HG03439 (cell line): ENCODE measurements around the gene DIO3.

Experiments
- ATAC-seq: cut with Tn5 transposase; IDR thresholded peaks from one replicate; pipeline ENCODE4 v1.9.1; 2021; ENCODE audit warnings: mild to moderate bottlenecking, moderate library complexity; ENCODE audit not compliant: unreplicated experiment

Gene DIO3

DNA sequence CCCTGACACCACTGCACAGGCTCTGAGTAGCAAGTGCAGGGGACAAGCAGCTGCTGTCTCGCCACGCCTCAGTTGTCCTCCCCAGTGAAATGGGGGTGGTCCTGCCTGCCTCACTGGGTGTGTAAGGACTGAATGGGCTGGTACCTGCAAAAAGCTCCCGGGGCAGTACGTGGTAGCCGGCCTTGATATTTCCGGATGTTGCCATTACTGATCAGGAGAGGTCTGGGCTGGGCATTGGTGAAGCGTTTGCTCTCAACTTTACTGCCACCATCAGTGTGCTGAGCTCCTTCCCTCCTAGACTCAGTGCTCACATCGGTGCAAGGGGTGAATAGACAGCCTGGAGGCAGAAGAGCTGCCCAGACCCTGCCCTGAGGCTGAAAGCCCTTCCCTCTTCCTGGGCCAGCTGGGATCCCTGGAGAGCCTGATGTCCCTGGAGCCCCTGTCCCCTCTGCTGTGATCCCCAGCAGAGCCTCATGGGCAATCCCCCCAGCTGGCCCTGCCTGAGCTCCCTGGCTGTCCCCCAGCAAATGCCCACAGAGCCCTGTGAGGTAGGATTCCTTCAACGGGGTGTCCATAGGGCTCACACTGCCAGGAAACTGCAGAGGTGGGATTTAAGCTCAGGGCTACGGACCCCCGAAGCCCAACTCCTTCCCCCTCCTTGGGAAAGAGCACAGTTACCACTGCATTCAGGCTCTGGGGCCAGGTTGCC, 18.2 kb downstream of the DIO3 start:
- ATAC-seq, result no peak

DNA sequence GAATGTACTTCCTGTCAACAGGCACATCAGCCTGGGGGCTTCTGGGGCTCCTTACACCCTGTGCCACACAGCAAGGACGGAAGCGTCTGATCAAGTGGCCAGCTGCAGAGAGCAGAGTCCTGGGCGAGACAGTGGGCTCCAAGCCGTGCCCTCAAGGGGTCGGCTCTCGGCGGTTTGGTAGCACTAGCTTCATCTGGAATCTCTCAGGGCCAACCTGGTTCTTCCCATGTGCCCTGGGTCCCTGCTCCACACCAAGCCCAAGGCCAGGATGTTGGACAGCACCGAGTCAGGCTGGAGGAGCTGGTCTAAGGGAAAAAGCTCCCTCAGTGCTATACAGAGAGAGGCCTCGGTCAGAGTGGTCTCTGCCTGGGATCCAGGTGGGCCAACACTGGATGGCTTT, 20.5 kb downstream of the DIO3 start:
- ATAC-seq, result no peak

DNA sequence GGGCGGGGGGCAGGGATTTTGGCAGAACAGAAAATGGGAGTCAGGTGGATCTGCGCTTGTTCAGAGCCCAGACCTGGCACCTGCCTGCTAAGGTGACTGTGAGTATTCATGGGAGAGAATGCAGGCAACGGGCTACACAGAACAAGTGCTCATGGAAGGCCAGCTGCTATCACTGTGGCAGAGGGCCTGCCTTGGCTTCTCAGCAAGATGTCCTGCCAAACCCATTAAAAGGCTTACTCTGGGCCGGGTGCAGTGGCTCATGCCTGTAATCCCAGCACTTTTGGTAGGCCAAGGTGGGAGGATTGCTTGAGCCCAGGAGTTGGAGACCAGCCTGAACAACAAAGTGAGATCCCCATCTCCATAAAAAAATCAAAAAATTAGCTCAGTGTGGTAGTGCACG, 21.0 kb downstream of the DIO3 start:
- ATAC-seq, result no peak

DNA sequence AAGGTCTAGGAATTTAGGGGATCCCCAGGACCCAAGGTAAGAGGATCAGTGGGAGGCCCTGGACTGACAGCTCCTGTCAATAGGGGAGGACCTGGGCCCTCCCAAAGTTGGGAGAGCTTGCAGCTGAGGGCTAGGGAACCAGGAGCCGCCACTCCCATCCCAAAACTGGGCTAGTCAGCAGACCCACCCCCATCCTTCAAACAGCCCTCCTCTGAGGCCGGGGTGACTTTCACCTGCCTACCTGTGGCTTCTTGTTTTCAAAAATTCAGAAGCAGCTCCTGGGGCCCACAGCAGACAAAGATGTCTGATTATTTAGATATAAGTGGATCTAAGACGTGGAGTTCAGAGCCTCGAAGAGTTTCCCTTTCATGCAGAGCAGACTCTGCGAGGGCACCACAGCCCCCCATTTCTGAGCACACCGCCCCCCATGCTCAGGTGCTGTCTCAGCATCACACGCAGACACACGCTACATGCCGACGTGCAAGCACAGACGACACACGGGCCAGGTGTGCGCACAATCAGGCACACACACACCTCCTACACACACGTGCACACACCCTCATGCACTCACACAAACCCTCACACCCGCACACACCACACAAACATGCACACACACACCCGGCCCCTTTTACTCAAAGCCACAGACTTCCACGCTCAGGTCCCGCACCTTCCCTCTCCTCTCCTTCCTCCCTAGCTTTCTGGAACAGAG, 21.9 kb downstream of the DIO3 start:
- no peak for ATAC-seq

DNA sequence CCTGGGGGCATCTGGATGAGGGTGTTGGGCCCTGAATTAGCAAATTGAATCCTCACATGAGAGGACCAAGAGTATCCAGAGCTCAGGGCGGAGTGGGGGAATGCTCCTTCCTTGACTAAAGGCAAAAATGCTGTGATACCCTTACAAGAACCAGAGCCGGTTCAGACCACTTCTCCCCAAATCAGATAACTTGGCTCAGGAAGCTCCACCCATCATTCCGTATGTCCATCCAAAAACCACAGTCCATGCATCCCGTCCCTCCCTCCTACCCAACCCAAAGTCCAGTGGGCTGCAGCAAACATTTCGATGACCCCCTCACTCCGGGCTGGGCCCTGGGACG, 22.4 kb downstream of the DIO3 start:
- no peak for ATAC-seq

DNA sequence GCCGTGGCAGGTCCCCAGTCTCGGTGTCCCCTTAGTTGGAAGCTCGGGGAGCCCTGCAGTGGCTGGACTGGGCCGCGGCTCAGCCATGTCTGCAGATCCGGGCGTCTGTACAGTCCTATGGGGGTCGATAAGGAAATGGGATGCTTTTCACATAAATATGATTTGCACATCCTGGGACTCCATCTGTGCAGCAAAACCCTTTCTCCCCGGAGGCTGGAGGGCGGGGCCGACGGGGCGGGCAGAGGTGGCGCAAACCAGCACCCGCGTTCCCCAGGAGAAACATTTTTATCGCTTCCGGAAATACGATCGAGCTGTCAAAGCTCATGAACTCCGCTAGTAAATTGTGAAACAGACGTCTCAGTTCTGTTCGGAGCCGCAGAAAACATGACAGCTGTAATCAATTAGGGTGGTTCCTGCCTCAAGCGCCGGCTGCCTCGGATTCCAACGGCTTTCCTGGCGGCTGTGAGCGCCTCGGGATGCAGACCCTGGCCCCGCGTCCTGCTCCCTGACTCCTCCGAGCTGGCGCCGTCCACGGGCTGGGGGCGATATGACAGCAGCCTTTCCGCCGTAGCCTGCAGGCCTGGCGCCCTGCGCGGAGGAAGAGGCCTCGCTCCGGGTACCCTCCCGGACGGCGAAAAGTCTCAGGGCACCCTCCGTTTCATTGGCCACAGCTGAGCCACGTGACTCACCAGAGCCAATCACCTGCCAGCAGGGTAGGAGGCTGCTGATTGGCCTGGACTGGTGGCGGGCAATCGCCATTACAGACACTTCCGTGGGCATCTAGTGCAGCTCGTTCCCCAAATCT, 23.0 kb downstream of the DIO3 start:
- ATAC-seq, result no peak

DNA sequence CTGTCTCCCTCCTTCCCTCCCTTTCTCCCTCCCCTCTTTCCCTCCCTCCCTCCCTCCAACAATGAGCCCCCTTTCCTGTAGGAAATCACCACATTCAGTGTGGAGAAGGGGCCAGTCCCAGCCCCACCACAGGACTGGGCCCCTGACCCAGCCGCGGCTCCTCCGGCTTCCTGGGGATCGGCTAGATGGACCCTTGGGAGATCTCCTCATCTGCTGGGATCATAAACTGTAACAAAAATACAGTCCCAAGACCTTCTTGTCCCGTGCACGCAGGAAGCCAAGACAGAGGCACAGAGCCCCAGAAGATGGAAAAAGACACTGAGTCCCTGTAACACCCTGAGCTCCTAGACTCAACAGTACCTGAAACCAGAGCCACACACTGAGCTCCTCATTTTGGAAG, 23.9 kb downstream of the DIO3 start:
- ATAC-seq, result no peak

DNA sequence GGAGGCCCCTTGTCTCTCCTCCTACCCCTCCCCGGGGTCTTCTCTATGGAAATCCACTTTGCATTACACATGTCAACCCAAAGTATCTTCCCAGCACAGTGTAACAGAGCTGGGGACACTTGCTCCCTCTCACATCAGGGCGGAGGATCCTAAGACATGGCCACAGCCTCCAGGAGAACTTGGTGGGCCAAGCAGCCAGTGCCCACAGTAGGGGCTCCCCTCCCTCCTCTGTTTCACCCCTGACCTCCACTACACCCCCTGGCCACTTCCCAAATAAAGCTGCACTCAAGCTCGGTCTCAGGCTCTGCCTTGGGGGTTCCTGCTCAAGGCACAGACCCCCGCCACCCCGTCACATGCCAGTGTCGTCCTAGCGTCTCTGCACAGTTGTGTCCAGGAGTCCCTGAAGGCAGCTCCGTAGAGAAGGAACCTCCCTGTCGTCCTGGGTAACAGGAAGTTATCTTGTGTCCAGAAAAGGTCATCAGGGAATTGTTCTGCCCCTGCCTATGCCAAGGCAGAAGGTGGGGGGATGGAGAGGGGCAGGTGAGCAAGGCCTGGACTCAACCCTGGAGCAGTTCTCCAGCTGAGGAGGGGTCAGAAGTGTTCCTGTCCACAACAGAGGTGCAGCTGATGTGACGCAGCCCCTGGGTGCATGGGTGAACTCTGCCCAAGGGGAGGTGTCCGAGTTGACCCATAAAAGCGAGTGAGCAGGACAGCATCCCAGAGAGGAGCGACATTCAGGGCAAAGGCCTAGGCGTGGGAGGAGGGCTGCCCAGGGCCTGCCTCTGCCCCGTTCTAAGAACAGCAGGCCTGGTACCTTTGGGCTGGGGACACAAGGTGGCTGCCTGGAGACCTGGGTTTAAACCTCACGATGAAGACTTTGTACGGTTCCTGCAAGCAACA, 25.5 kb downstream of the DIO3 start:
- no peak for ATAC-seq

DNA sequence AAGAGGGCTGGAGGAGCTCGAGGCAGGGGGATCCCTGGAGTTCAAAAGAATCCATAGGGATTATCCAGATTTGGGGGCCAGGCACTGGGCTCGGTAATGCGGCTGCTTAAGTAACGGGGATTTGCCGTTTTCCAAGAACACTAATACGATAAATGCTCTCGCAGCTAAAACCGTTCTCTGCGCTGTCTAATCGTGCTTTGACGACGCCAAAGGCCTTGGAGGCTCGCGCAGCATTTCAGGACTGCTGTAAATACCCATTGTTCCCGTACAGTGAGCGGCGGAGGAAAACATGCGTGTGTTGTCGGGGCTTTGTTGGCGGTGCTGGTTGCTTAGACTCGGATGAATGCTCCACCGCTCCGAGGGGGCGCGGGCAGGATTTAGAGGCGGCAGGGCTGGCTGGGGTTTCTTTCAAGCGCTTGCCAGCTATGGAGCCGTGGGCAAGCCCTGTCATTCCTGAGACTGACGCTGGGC, 26.2 kb downstream of the DIO3 start:
- no peak for ATAC-seq

DNA sequence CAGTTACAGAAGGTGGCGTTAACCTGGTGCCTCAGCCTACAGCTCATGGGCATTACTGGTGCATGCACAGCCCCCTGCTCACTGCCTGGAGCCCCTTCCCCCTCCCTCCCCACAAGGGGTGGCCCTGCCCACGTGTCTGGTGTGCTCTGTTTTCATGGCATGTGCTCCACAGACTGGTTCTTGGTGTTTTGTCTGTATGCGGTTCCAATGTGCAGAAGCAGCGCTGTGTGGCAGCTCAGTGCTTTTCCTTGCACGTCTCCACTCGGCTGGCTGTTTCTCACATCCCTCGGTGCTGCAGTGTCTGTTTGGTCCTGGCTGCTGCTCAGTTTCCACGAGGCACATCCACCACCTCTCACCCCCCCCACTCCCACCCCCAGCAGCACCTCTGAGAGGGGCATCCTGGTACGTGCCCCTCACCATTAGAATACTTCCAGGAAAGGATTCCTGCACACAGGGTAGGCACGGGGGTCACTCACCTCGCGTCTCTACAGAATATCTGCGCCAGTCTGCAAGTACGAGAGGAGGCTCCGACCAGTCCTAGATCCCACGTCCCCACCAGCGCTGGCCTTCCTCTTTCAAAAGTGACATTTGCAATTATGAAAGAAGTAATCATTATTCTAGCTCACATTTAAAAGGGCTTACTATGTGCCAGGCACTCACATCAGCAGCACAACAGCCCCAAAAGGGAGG, 27.1 kb downstream of the DIO3 start:
- ATAC-seq, result no peak

DNA sequence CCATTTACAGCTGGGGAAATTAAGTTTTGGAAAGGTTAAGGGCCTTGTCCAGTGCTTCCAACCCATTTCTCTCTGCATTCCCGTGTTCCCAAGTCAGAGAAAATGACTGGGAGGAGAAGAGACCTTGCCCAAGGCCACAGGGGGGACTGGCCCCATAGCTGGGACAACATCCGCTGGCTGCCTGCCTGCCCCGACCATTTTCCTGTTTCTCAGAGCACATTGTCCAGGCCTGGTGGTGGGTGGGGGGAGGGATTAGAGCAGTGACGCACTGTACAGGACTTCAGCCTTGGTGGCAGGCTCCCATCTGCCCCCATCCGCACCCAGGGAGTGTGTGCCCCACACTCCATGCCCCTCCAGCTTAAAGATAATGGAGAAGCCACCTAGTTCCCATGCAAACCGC, 27.7 kb downstream of the DIO3 start:
- no peak for ATAC-seq

DNA sequence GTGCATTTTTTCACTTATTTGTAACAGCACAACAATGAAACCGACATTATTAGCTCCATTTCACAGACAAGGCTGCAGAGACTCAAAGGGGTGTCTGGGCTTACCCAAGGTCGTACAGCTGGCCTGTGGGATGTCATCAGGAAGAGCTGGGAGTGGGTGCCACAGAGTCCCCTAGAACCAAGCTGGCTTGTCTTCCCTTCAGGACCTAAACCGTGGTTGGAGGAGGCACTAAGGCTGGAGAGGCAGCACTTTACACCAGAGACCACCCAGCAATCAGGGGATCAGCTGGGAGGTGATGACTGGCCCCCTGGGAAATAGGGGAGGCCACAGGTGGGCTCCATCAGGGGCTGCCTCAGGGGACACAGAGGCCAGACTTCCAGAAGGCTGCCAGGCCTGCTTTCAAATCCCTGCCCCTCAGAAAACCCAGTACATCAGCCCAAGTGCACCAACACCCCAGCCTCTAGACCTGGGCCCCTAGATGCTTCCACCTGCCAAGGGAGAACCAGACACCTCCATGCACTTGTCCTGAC, 28.3 kb downstream of the DIO3 start:
- ATAC-seq, result no peak

DNA sequence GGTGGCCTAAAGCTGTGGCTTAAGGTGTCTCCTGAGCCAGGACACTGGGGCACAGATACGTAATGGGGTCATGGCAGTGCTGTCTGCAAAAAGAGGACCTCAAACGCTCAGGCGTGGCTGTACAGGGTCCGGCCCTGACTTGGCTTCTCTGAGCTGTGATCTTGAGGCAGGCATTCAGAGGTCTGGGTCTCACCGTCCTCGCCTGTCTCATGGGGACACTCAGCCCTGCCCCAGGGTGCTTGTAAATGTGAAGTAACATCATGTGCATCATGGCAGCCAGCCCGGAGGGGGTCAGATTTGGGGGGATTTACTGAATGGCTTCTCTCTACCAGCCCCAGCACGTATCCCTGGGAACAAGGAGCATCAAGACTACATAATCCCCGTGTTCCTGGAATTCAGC, 28.8 kb downstream of the DIO3 start:
- ATAC-seq, result no peak

DNA sequence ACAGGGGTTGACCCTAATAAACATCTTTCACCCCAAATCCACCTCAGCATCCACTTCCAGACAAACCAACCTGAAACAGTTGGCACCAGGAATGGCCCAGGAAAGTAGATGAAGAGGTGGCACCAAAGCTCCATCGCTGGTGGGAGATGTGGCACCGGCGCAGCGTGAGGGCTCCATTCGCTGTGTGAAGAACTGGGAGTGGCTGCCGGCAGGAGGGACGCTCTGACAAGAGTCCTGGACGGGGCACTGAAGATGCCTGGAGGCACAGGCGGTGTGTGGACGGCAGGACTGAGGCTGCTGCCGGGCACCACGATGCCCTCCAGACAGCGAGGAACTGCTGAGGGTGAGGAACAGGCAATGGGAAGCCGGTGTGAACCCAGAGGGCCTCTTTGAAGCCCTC, 29.3 kb downstream of the DIO3 start:
- no peak for ATAC-seq

DNA sequence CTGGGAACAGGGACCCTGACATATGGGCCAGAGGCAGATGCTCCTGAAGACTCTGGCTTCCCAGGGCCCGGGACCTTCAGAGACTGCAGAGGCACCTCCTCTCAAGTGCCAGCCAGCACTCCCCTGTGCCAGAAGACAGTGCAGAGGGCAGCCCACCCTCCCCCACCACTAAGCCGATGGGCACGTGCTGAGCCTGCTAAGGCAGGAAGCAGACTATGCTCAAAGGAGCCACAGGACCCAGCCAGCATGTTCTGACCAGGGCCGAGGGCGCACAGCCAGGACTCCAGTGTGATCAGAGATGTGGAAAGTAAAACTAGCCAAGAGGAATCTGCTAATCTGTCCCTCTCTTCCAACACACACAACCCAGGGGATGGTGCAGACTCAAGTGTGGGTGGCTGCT, 29.8 kb downstream of the DIO3 start:
- no peak for ATAC-seq

DNA sequence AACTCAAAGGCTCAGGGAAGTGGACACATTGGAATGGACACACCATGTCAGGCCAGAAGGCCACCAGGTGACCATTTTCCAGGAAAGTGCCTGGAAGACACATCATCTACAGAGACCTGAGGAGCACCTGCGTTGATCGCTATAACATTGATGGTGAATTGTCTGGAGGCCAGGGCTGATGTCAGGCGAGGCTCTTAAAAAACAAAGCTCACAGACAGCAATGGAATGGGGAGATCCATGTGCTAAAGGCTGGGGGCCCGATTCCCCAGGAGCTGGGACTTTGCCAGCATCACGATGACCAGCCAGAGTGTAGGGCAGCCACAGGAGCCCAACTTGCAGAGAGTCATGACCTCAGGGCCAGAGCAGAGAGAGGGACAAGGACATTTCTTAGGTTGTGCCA, 30.3 kb downstream of the DIO3 start:
- ATAC-seq, result no peak

DNA sequence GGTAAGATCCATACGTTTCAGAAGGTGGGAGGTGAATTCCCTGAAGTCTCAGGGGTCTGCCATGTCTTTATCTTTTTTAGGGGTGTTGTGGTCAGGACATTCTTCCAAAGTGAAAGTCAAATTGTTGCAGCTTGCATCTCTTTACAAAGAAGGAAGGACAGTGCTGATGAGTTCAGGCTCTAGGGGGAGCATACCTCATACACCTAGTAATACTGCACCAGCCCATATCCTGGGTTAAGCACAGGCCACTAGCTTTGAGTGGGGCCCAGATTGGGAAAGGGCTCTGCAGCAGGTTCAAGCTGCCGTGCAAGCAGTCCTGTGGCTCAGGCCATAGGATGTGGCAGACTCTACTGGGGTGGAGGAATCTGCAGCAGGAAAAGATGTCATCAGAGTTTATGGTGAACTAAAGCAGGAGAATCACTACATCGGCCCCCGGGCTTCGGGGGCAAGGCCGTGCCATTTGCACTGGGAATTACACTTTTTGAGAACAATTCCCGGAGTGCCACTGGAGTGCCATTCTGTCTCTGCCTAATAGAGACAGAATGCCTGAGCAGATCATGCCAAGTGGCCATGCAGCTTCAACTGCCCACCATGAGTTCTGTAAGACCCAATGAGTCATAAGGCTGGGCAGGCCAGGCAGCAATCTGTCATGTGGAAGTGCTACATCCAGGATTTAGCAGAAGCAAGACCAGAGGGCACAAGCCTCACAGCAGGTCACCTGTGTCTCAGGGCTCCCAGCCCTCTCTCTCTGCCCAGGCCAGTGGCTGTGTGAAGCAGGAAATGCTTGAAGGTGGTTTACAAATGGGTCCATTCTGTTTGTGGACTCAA, 32.3 kb downstream of the DIO3 start:
- no peak for ATAC-seq

DNA sequence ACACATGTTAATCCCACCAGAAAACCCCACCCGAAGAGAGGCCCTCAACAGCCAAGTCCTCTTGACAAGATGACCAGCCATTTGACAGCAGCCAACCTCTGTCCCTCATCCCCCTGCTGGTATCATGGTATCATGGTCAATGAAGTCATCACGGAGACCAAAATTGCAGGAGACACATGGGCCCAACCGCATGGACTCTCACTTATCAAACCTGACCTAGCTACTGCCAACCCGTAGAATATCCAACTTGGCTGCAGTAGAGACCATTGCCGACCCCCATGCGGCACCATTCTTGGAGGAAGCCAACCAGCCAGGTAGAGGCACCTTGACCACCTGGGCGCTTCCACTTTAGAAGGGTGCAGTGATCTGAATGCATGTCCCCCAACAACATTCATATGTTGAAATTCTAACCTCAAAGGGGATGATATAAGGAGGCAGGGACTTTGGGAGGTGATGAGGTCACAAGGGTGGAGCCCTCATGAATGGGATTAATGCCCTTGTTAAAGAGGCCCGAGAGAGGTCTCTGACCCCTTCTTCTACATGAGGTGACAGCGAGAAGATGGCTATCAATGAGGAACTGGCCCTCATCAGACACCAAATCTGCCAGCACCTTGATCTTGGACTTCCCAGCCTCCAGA, 33.3 kb downstream of the DIO3 start:
- ATAC-seq, result no peak

DNA sequence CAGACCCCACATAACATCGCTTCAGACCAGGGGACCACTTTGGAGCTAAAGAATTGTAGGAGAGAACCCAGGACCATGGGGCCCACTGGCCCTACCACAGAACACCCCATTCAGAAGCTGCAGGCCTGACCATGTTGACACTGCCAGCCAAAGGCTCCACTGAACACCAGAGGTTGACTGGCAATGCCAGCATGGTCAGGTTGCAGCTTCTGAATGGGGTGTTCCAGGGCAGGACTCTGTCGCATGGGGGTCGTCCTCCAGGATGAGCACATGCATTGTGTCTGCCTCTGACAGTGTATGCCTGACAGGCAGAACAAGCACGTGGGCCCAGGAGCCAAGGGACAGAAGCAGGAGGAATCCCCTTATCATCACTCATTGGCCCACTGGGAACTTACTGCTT, 34.1 kb downstream of the DIO3 start:
- ATAC-seq, result no peak
